HCT116 (cell line): ENCODE results near the gene SH3GL1. TPM values are rescaled to one million over a fixed set of nuclear protein-coding genes. Genes with fewer than 3 reads are reported as not detected.

Experiments used
- ATAC-seq: fragments of 200-7000 bp; cut with Tn5 transposase; 2 replicates; pipeline ENCODE4 v1.9.1; 2020; ENCODE audit warnings: mild to moderate bottlenecking, moderate library complexity
- BruUV-seq: library from RNA; stranded (reverse); fragments of 400-500 nt; replicated peaks from 2 replicates; lab custom pipeline; 2021; lab: Mats Ljungman, UMichigan
- CTCF ChIA-PET: fragments of 300-600 bp; sonication (Branson Sonifier 250); formaldehyde crosslinking; loops from one replicate; lab custom pipeline; 2021; ENCODE audit warnings: antibody characterized with exemption; lab: Charles Lee
- POLR2A ChIA-PET: fragments of 300-600, 350-600 bp; sonication (Branson Sonifier 250); formaldehyde crosslinking; loops from one replicate; lab custom pipeline; 2021; ENCODE audit warnings: antibody characterized with exemption; lab: Charles Lee
- RAD21 ChIA-PET, 2 experiments: fragments of 300-600 bp; sonication (Branson Sonifier 250); formaldehyde crosslinking; loops; one replicate each; lab custom pipeline; 2023; ENCODE audit warnings: low total read pairs in 2 of 2; ENCODE audit not compliant: uncharacterized antibody in 2 of 2, unreplicated experiment in 2 of 2, low non-redundant PET in 1 of 2; lab: Charles Lee
- DNase-seq: peaks from one replicate; pipeline ENCODE4 v3.0.0-alpha.2; 2010; ENCODE audit warnings: low read depth, low spot score
- H2AFZ ChIP-seq: fragments of 200-600 bp; shearing (Covaris generic), sonication (generic); 2 replicates; pipeline ENCODE4 v1.6.1; 2017; ENCODE audit warnings: low read depth, mixed run types, mixed read lengths, antibody characterized with exemption, low read length; ENCODE audit not compliant: poor library complexity, severe bottlenecking
- H3K27ac ChIP-seq: 2 replicates; pipeline ENCODE4 v1.5.1; 2012; ENCODE audit warnings: low read depth, low read length
- H3K27me3 ChIP-seq: fragments of 200-600 bp; sonication (generic); 2 replicates; pipeline ENCODE4 v1.6.1; 2016; ENCODE audit warnings: mixed run types, low read length, mixed read lengths; ENCODE audit not compliant: insufficient read depth
- H3K36me3 ChIP-seq, 2 experiments: fragments of 200-500 bp in 1 of 2; fragments of 200-600 bp in 1 of 2; sonication (Bioruptor generic) in 1 of 2; sonication (generic) in 1 of 2; 2 replicates each; pipeline versions ENCODE4 v1.5.1 to v1.6.1; 2014 to 2016; ENCODE audit warnings: low read length in 2 of 2, inconsistent platforms in 1 of 2, mixed read lengths in 1 of 2, mixed run types in 1 of 2; ENCODE audit not compliant: insufficient read depth in 2 of 2, control insufficient read depth in 1 of 2
- H3K4me1 ChIP-seq, 2 experiments: fragments of 200-600 bp in 1 of 2; sonication (generic) in 1 of 2; 2 replicates each; pipeline versions ENCODE4 v1.5.1 to v1.6.1; 2012 to 2017; ENCODE audit warnings: low read length in 2 of 2, inconsistent platforms in 1 of 2, mild to moderate bottlenecking in 1 of 2, mixed read lengths in 1 of 2, mixed run types in 1 of 2, moderate library complexity in 1 of 2; ENCODE audit not compliant: insufficient read depth in 2 of 2, control insufficient read depth in 1 of 2
- H3K4me2 ChIP-seq: fragments of 200-600 bp; sonication (generic); 2 replicates; pipeline ENCODE4 v1.6.1; 2017; ENCODE audit warnings: mixed run types, low read length, mixed read lengths
- H3K4me3 ChIP-seq, 2 experiments: fragments of 200-600 bp in 1 of 2; sonication (generic) in 1 of 2; replicated peaks in 1 of 2; 2 replicates each; pipeline ENCODE4 v1.5.1; 2011 to 2016; ENCODE audit warnings: low read length in 2 of 2, control low read depth in 1 of 2, low read depth in 1 of 2, mild to moderate bottlenecking in 1 of 2, mixed read lengths in 1 of 2, mixed run types in 1 of 2
- H3K79me2 ChIP-seq: fragments of 200-600 bp; sonication (generic); 2 replicates; pipeline ENCODE4 v1.6.1; 2017; ENCODE audit warnings: mild to moderate bottlenecking, mixed run types, low read length, moderate library complexity, mixed read lengths; ENCODE audit not compliant: insufficient read depth
- H3K9ac ChIP-seq: fragments of 200-600 bp; sonication (generic); 2 replicates; pipeline ENCODE4 v1.6.1; 2016; ENCODE audit warnings: low read length, mixed read lengths
- H3K9me2 ChIP-seq: fragments of 200-600 bp; sonication (generic), shearing (Covaris generic); 2 replicates; pipeline ENCODE4 v1.6.1; 2017; ENCODE audit warnings: mixed run types, mild to moderate bottlenecking, moderate library complexity; ENCODE audit not compliant: insufficient read depth
- H3K9me3 ChIP-seq, 2 experiments: fragments of 200-500 bp in 1 of 2; fragments of 200-600 bp in 1 of 2; sonication (Bioruptor generic) in 1 of 2; sonication (generic) in 1 of 2; 2 replicates each; pipeline ENCODE4 v1.6.1; 2014 to 2017; ENCODE audit warnings: low read length in 2 of 2, mixed read lengths in 2 of 2, inconsistent platforms in 1 of 2, low read depth in 1 of 2, mild to moderate bottlenecking in 1 of 2, mixed run types in 1 of 2, moderate library complexity in 1 of 2; ENCODE audit not compliant: control insufficient read depth in 1 of 2, insufficient read depth in 1 of 2
- H4K20me1 ChIP-seq: fragments of 200-600 bp; sonication (generic), shearing (Covaris generic); 2 replicates; pipeline ENCODE4 v1.6.1; 2017; ENCODE audit warnings: mixed run types, mild to moderate bottlenecking, moderate library complexity; ENCODE audit not compliant: insufficient read depth
- ATF3 ChIP-seq: IDR thresholded peaks from 2 replicates; pipeline ENCODE4 v1.6.1; 2012
- CBX3 ChIP-seq: IDR thresholded peaks from 2 replicates; pipeline ENCODE4 v1.6.1; 2012; ENCODE audit warnings: low read depth
- CEBPB ChIP-seq: IDR thresholded peaks from 2 replicates; pipeline ENCODE4 v1.6.1; 2012; ENCODE audit warnings: low read depth
- EGR1 ChIP-seq: IDR thresholded peaks from 2 replicates; pipeline ENCODE4 v1.6.1; 2012; ENCODE audit warnings: low read depth
- ELF1 ChIP-seq: IDR thresholded peaks from 2 replicates; pipeline ENCODE4 v1.6.1; 2012; ENCODE audit warnings: low read depth, borderline replicate concordance
- EZH2phosphoT487 ChIP-seq: fragments of 200-600 bp; IDR thresholded peaks from 2 replicates; pipeline ENCODE4 v1.6.1; 2018; ENCODE audit warnings: antibody characterized with exemption, borderline replicate concordance
- JUND ChIP-seq: IDR thresholded peaks from 2 replicates; pipeline ENCODE4 v1.6.1; 2012
- POLR2A ChIP-seq: IDR thresholded peaks from 2 replicates; pipeline ENCODE4 v1.7.0; 2011; ENCODE audit warnings: borderline replicate concordance; ENCODE audit not compliant: insufficient read depth, insufficient read length; ENCODE audit errors: extremely low read depth
- POLR2AphosphoS5 ChIP-seq: IDR thresholded peaks from 2 replicates; pipeline ENCODE4 v1.6.1; 2011; ENCODE audit warnings: mild to moderate bottlenecking, low read depth, low read length, moderate library complexity
- RAD21 ChIP-seq: IDR thresholded peaks from 2 replicates; pipeline ENCODE4 v1.6.1; 2012; ENCODE audit warnings: low read depth, mild to moderate bottlenecking
- TCF7L2 ChIP-seq: IDR thresholded peaks from 2 replicates; pipeline ENCODE4 v1.7.0; 2011; ENCODE audit warnings: borderline replicate concordance, inconsistent platforms; ENCODE audit not compliant: insufficient read depth, insufficient read length; ENCODE audit errors: extremely low read depth
- YY1 ChIP-seq: IDR thresholded peaks from 2 replicates; pipeline ENCODE4 v1.6.1; 2011; ENCODE audit warnings: low read length, low read depth, moderate library complexity, mild to moderate bottlenecking; ENCODE audit not compliant: insufficient replicate concordance; ENCODE audit errors: extremely low read depth
- intact Hi-C: fragments of 100-400 bp; cut with micrococcal nuclease; formaldehyde crosslinking; loops from 2 replicates; pipeline ENCODE4 v1.10.0; 2022
- total RNA-seq: library from RNA; stranded (reverse); gene quantifications from one replicate; pipeline ENCODE4 v1.2.1, GENCODE V29; 2021; ENCODE audit not compliant: unreplicated experiment

The SH3GL1 gene
- total RNA-seq, 1 experiment from 2014 or later, result 86.0 TPM

- no peak overlapping the region for H3K4me3 ChIP-seq
- POLR2A ChIA-PET, result no interaction called here
- H4K20me1 ChIP-seq, result no peaks in the 10 kb centered on the region
- TF ChIP-seq ATF3 (no peak), ELF1 (no peak), CEBPB (no peak), EZH2phosphoT487 (no peak), EGR1 (no peak), POLR2A (no peak), POLR2AphosphoS5 (no peak), CBX3 (no peak), YY1 (no peak), TCF7L2 (no peak), RAD21 (no peak), JUND (no peak)
- BruUV-seq, result no TSS peak
- H2AFZ ChIP-seq, result no peak overlapping the region
- no peak overlapping the region for H3K9ac ChIP-seq
- H3K27me3 ChIP-seq, result no peaks in the 10 kb centered on the region
- H3K9me2 ChIP-seq, result no peaks in the 10 kb centered on the region
- H3K27ac ChIP-seq, result no peak overlapping the region
- RAD21 ChIA-PET, result interaction anchor here in 1 of 2 experiments (0.7 kb wide), 1 partner anchor 78 kb away, joined by 3 read pairs; no protein-coding TSS in a partner anchor
- H3K4me2 ChIP-seq, result no peak overlapping the region
- ATAC-seq (no peak), DNase-seq (no peak)
- no peaks in the 10 kb centered on the region; the same call in 1 of the 2 replicates for H3K79me2 ChIP-seq
- H3K36me3 ChIP-seq, result peaks cover 0 to 5% of the 10 kb centered on the region in 2 experiments; a peak in 2 of 4 replicates
- intact Hi-C loops, result no loop called here
- CTCF ChIA-PET, result no interaction called here
- no peaks in the 10 kb centered on the region for H3K9me3 ChIP-seq
- peaks cover 7 to 18% of the 10 kb centered on the region in 2 experiments for H3K4me1 ChIP-seq
These were observed 54.9 kb downstream of the SH3GL1 start for GRCh38 chr19:4345342-4346019.
